Heart left ventricle (tissue), 13 donors: ENCODE measurements around the gene ADGRV1.

Source experiments
- POLR2A ChIP-seq, 2 donors: fragments of 450-650 bp; IDR thresholded peaks; one replicate each; pipeline ENCODE4 v1.6.1; 2017; ENCODE audit warnings: antibody characterized with exemption in 2 of 2, mild to moderate bottlenecking in 2 of 2, moderate library complexity in 2 of 2
- TF ChIP-seq, protein P1 (sequence below), 12 donors: fragments of 200-600 bp; sonication (generic) in 4 of 12; IDR thresholded peaks; one replicate each; pipeline versions ENCODE4 v1.5.0 to v1.8.0; 2018 to 2022; ENCODE audit warnings: antibody characterized with exemption in 12 of 12, mild to moderate bottlenecking in 5 of 12
- donor health status: ischemic (EF 13 %, LVEDD 7.1; RV severe dilation, severe dysfunction).
- donor health status: DM: no; HTN: yes; CAD: no.
- donor health status: DM: no; HTN: no; CAD: no.
- donor health status: ischemic (EF 25% LVEDD 6.9; RV normal size, moderate dysfunction).
- donor health status: ischemic (EF 25% LVEDD 5.7; RV mildly dilated, moderate dysfunction).
- donor health status: ischemic (EF 35%, LVEDD 5.7; RV mildly dilated, moderate dysfunction).
- donor health status: nonischemic (EF 11% LVEDD 7.7; RV severe dilation, severe dysfunction).
- donor health status: DM: yes; HTN: yes; CAD: no.
- donor health status: PGD.
- donor health status: ischemic (EF 29% LVEDD 5.4; RV normal size, mild dysfunction).
- donor health status: nonischemic (EF 23%, LVEDD 6.1; RV moderate dilation, normal function).

DNA sequence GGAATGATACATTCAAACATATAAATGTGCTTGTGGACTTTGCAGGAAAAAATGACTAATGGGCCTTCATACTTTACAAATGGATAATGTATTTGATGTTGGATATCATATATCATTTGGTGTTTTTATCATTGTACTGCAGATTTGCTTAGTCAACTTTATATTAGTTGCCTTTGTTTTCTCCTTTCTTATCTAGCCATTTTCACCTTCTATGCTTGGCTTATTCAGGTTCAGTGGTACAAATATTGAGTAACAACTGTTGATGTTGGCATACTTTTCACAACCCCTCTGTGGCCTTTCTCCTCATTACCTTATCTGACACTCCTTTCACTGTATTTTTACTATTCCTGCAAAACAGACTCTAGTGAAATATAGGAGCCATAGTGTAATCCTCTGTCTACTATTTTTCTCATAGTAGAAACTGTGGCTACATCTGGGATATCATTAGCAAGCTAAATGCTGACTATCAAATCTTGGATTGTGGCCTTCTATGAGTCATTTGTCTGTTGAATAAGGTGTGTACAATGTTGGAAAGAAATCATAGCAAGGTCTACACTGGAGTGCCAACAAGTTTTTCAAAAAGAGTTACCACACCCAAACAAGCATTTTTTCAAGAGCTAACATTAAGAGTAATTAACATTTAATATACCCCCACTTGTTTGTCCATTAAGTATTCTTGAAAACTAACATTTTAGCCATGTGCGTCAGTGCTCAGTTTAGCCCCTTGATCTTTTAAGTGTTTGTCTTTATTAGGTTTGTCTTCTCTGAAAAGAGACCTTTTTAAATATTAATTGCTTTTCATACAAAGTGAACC, 330.1 kb downstream of the ADGRV1 start:
- TF ChIP-seq, protein P1, sequence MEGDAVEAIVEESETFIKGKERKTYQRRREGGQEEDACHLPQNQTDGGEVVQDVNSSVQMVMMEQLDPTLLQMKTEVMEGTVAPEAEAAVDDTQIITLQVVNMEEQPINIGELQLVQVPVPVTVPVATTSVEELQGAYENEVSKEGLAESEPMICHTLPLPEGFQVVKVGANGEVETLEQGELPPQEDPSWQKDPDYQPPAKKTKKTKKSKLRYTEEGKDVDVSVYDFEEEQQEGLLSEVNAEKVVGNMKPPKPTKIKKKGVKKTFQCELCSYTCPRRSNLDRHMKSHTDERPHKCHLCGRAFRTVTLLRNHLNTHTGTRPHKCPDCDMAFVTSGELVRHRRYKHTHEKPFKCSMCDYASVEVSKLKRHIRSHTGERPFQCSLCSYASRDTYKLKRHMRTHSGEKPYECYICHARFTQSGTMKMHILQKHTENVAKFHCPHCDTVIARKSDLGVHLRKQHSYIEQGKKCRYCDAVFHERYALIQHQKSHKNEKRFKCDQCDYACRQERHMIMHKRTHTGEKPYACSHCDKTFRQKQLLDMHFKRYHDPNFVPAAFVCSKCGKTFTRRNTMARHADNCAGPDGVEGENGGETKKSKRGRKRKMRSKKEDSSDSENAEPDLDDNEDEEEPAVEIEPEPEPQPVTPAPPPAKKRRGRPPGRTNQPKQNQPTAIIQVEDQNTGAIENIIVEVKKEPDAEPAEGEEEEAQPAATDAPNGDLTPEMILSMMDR (IDR thresholded peaks at IDR 0.05), result no peak
- TF ChIP-seq POLR2A (IDR thresholded peaks at IDR 0.05), result no peak
